Endothelial cell of umbilical vein (primary cell): ENCODE measurements around the gene TMEM151B. TPM values are rescaled to one million over a fixed set of nuclear protein-coding genes. Genes with fewer than 3 reads are reported as not detected.

Experiments
- BruUV-seq: library from RNA; stranded (reverse); fragments of 400-500 nt; replicated peaks from 2 replicates; lab custom pipeline; 2021; lab: Mats Ljungman, UMichigan
- CTCF ChIA-PET: fragments of 300-600, 350-600 bp; sonication (Branson Sonifier 250); formaldehyde crosslinking; loops from one replicate; lab custom pipeline; 2021; ENCODE audit warnings: antibody characterized with exemption, inconsistent platforms; lab: Charles Lee
- POLR2A ChIA-PET: fragments of 300-600, 350-600 bp; sonication (Branson Sonifier 250); formaldehyde crosslinking; loops from one replicate; lab custom pipeline; 2021; ENCODE audit warnings: antibody characterized with exemption, inconsistent platforms; lab: Charles Lee
- DNase-seq: peaks from one replicate; pipeline ENCODE4 v3.0.0-alpha.2; 2011; ENCODE audit warnings: low read depth, low spot score
- FAIRE-seq: peaks from 2 replicates; lab custom pipeline; 2011; peaks lifted over from hg19 to GRCh38; lab: Jason Lieb, UNC
- H2AFZ ChIP-seq: 2 replicates; pipeline ENCODE4 v1.6.0; 2012; ENCODE audit warnings: low read depth, low read length, control low read depth, inconsistent platforms
- H3K27ac ChIP-seq: 2 replicates; pipeline ENCODE4 v1.5.1; 2011; ENCODE audit warnings: low read depth, mild to moderate bottlenecking, control low read depth, low read length, moderate library complexity; ENCODE audit not compliant: insufficient read depth
- H3K27me3 ChIP-seq, 2 experiments: 2 replicates each; pipeline versions ENCODE4 v1.6.0 to v1.6.1; 2011; ENCODE audit warnings: low read length in 2 of 2, mixed read lengths in 1 of 2; ENCODE audit not compliant: control insufficient read depth in 2 of 2, insufficient read depth in 2 of 2
- H3K36me3 ChIP-seq, 2 experiments: 2 replicates in 1 of 2; 3 replicates in 1 of 2; pipeline ENCODE4 v1.5.1; 2011; ENCODE audit warnings: low read length in 2 of 2, mild to moderate bottlenecking in 1 of 2, moderate library complexity in 1 of 2; ENCODE audit not compliant: control insufficient read depth in 2 of 2, insufficient read depth in 2 of 2; ENCODE audit errors: extremely low read depth in 1 of 2
- H3K4me1 ChIP-seq: 3 replicates; pipeline ENCODE4 v1.5.1; 2011; ENCODE audit warnings: mild to moderate bottlenecking, low read length; ENCODE audit not compliant: control insufficient read depth, insufficient read depth; ENCODE audit errors: extremely low read depth
- H3K4me2 ChIP-seq: 2 replicates; pipeline ENCODE4 v1.6.1; 2011; ENCODE audit warnings: low read length, control low read depth, mixed read lengths; ENCODE audit not compliant: insufficient read depth
- H3K4me3 ChIP-seq, 3 experiments: fragments of 200-600 bp in 1 of 3; sonication (generic), shearing (Covaris generic) in 1 of 3; replicated peaks in 1 of 3; 2 replicates each; pipeline ENCODE4 v1.5.1; 2011 to 2016; ENCODE audit warnings: control low read depth in 3 of 3, low read length in 3 of 3, mild to moderate bottlenecking in 2 of 3, inconsistent platforms in 1 of 3, low read depth in 1 of 3, moderate library complexity in 1 of 3; ENCODE audit not compliant: insufficient read depth in 1 of 3
- H3K79me2 ChIP-seq: 2 replicates; pipeline ENCODE4 v1.6.0; 2012; ENCODE audit warnings: low read length, inconsistent platforms; ENCODE audit not compliant: control insufficient read depth, insufficient read depth
- H3K9ac ChIP-seq: replicated peaks from 2 replicates; pipeline ENCODE3; 2011; ENCODE audit warnings: low read length, control low read depth; ENCODE audit not compliant: insufficient read depth; ENCODE audit errors: extremely low read depth
- H3K9me1 ChIP-seq: replicated peaks from 3 replicates; pipeline ENCODE4 v1.6.0; 2011; ENCODE audit warnings: mild to moderate bottlenecking, low read length; ENCODE audit not compliant: control insufficient read depth, insufficient read depth; ENCODE audit errors: extremely low read depth
- H3K9me3 ChIP-seq: replicated peaks from 2 replicates; pipeline ENCODE4 v1.5.1; 2012; ENCODE audit warnings: low read length, inconsistent platforms; ENCODE audit not compliant: control insufficient read depth, insufficient read depth
- H4K20me1 ChIP-seq: replicated peaks from 2 replicates; pipeline ENCODE3; 2011; ENCODE audit warnings: mild to moderate bottlenecking, low read length; ENCODE audit not compliant: control insufficient read depth, insufficient read depth; ENCODE audit errors: extremely low read depth
- CTCF ChIP-seq, 2 donors: IDR thresholded peaks; 1 replicate in 1 of 2; 2 replicates in 1 of 2; pipeline ENCODE4 v1.5.1; 2011; ENCODE audit warnings: low read length in 2 of 2, mild to moderate bottlenecking in 2 of 2, moderate library complexity in 2 of 2, control low read depth in 1 of 2, inconsistent platforms in 1 of 2, low read depth in 1 of 2; ENCODE audit not compliant: insufficient read depth in 1 of 2; ENCODE audit errors: extremely low read depth in 1 of 2
- EZH2 ChIP-seq: IDR thresholded peaks from 2 replicates; pipeline ENCODE4 v1.6.1; 2012; ENCODE audit warnings: borderline replicate concordance, low read depth, mild to moderate bottlenecking, moderate library complexity, low read length, inconsistent platforms; ENCODE audit not compliant: severe bottlenecking
- FOS ChIP-seq: IDR thresholded peaks from 2 replicates; pipeline ENCODE4 v1.6.1; 2011; ENCODE audit warnings: mild to moderate bottlenecking, low read length, moderate library complexity, borderline replicate concordance; ENCODE audit not compliant: insufficient read depth
- GATA2 ChIP-seq: IDR thresholded peaks from 2 replicates; pipeline ENCODE4 v1.7.0; 2011; ENCODE audit warnings: low read depth, mild to moderate bottlenecking, moderate library complexity, mixed read lengths, low read length; ENCODE audit not compliant: insufficient read length, insufficient read depth
- JUN ChIP-seq: IDR thresholded peaks from 2 replicates; pipeline ENCODE4 v1.6.1; 2011; ENCODE audit warnings: borderline replicate concordance, low read depth; ENCODE audit not compliant: insufficient read length, insufficient read depth
- MYC ChIP-seq: IDR thresholded peaks from one replicate; pipeline ENCODE4 v1.6.1; 2011; ENCODE audit warnings: mild to moderate bottlenecking, low read depth, low read length
- POLR2A ChIP-seq: IDR thresholded peaks from 2 replicates; pipeline ENCODE4 v1.6.1; 2012; ENCODE audit warnings: low read depth, mild to moderate bottlenecking, control low read depth, low read length
- POLR2AphosphoS5 ChIP-seq: IDR thresholded peaks from 2 replicates; pipeline ENCODE4 v1.6.1; 2012; ENCODE audit warnings: low read depth, mild to moderate bottlenecking, control low read depth, low read length, moderate library complexity; ENCODE audit not compliant: insufficient read depth
- dilution Hi-C: fragments of 300-500 bp; cut with MboI; formaldehyde crosslinking; loops from one replicate; pipeline ENCODE4 v1.15.0; 2019; ENCODE audit warnings: low sequenced_read_pairs; ENCODE audit not compliant: extremely low pct_ligation_motif_present
- intact Hi-C: fragments of 100-400 bp; cut with micrococcal nuclease; formaldehyde crosslinking; loops from one replicate; pipeline ENCODE4 v1.10.0; 2022
- polyA plus RNA-seq, 4 experiments: library from polyadenylated mRNA; depleted of rRNA in 3 of 4; stranded (reverse) in 3 of 4; unstranded in 1 of 4; fragments of >200 nt; gene quantifications; 2 replicates each; pipeline versions ENCODE4 v1.2.1 to v1.2.3, GENCODE V29; 2011 to 2012; ENCODE audit warnings: missing spikeins in 1 of 4
- total RNA-seq: library from RNA; stranded (reverse); gene quantifications from 2 replicates; pipeline ENCODE4 v1.2.3, GENCODE V29; 2021
- TF ChIP-seq, protein P1 (sequence below): IDR thresholded peaks from 2 replicates; pipeline ENCODE4 v1.6.1; 2011; ENCODE audit not compliant: insufficient read depth, insufficient read length

TMEM151B gene
- total and polyA plus RNA-seq, 2 donors (not counting 3 experiments of a cell fraction or from before 2014, with no cell fraction given), result 0.03 to 0.07 TPM

- TF ChIP-seq, protein P1, sequence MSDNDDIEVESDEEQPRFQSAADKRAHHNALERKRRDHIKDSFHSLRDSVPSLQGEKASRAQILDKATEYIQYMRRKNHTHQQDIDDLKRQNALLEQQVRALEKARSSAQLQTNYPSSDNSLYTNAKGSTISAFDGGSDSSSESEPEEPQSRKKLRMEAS, result no peak
- no peak for TF ChIP-seq CTCF (IDR thresholded peaks at IDR 0.05; ENCODE audit: extremely low read depth in 1 of 2, insufficient read depth in 1 of 2, low read depth in 1 of 2, low read length in 2 of 2)
- no peak for TF ChIP-seq JUN
- no peak for TF ChIP-seq GATA2
- no peak for TF ChIP-seq FOS
- TF ChIP-seq EZH2, result no peak
- no peak for TF ChIP-seq MYC
- TF ChIP-seq POLR2A, result no peak
- TF ChIP-seq POLR2AphosphoS5, result no peak
- CTCF ChIA-PET, result no interaction called here
Measured at GRCh38 chr6:44271914-44272313, 1.7 kb downstream of the TMEM151B start.

More at GRCh38 chr6:44271914-44272313, 1.7 kb downstream of the TMEM151B start:
- H3K4me1 ChIP-seq, result peaks cover 9% of the 10 kb centered on the region
- no peak overlapping the region for H3K27ac ChIP-seq
- H3K9ac ChIP-seq, result no peak overlapping the region
- no peaks in the 10 kb centered on the region for H4K20me1 ChIP-seq
- no peak for DNase-seq
- no peak overlapping the region for H3K4me3 ChIP-seq
- no TSS peak for BruUV-seq
- H3K36me3 ChIP-seq, result no peaks in the 10 kb centered on the region
- no peaks in the 10 kb centered on the region for H3K79me2 ChIP-seq
- H3K4me2 ChIP-seq, result no peak overlapping the region
- POLR2A ChIA-PET, result no interaction called here
- no peak for FAIRE-seq
- H3K9me3 ChIP-seq, result no peaks in the 10 kb centered on the region
- peaks cover 32 to 61% of the 10 kb centered on the region in 2 experiments for H3K27me3 ChIP-seq
- intact Hi-C loops, result no loop called here
- dilution Hi-C loops, result no loop called here
- no peaks in the 10 kb centered on the region for H3K9me1 ChIP-seq
- H2AFZ ChIP-seq, result no peak overlapping the region
